Measurements from ENCODE around the gene MASP1.
"Not testable (repeated sequence)": the region's sequence is repeated elsewhere in the genome, so short reads cannot be mapped to it uniquely, and the experiment has no call there.

MASP1 gene

DNA sequence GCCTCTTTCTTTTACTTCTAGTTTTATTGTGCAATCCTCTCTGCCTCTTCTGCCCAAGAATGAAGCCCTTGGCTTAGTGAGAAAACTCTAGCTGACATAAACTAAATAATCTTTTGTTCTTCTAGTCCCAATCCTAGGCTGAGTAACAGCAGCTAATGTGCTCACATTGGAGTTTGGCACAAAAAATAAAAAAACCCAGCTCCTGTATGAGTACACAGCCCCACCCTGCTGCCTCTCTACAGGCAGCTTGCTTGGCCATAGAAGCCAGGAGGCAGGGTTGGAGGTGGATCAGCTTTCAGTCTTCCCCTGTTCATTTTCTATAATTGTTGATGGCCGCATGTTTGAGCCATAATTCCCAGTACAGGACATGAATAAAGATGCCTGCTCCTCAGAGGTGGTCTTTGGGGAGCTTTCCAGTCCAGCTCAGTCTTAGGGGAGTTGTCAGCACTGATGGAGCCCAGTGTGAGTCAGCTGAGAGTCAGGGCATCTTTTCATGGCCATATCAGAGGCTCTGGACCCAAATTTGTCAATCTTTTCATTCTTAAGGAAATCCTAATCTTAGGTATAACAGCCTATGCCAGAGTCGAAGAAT, 47.5 kb downstream of the MASP1 start:
- TF ChIP-seq, protein P1, sequence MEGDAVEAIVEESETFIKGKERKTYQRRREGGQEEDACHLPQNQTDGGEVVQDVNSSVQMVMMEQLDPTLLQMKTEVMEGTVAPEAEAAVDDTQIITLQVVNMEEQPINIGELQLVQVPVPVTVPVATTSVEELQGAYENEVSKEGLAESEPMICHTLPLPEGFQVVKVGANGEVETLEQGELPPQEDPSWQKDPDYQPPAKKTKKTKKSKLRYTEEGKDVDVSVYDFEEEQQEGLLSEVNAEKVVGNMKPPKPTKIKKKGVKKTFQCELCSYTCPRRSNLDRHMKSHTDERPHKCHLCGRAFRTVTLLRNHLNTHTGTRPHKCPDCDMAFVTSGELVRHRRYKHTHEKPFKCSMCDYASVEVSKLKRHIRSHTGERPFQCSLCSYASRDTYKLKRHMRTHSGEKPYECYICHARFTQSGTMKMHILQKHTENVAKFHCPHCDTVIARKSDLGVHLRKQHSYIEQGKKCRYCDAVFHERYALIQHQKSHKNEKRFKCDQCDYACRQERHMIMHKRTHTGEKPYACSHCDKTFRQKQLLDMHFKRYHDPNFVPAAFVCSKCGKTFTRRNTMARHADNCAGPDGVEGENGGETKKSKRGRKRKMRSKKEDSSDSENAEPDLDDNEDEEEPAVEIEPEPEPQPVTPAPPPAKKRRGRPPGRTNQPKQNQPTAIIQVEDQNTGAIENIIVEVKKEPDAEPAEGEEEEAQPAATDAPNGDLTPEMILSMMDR (IDR thresholded peaks at IDR 0.05; ENCODE audit: borderline replicate concordance, insufficient read depth, low read depth, low read length): no peak
- no peak overlapping the region for H3K4me3 ChIP-seq (ENCODE audit: low read depth, low read length)

DNA sequence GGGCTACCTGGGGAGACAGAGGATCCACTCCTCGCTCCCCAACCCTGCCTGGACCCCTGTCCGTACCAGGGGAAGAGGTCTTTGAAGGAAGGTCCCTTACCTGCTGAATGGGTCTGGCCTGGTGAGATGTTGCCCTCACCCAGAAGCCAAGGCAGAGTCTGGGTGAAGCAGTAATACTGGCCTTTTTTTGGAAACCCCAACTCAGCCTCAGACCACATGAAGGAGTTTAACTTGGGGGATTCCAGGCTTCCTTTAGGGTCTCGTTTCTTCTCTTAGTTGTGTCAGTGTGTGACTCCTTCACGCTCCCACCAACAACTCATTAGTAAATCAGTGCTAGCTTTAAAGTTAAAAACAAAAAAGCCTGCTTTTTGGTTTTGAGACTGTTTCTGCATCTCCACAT, 48.6 kb downstream of the MASP1 start:
- H3K4me3 ChIP-seq (ENCODE audit: low read depth, low read length): no peak overlapping the region
- TF ChIP-seq, protein P1 (IDR thresholded peaks at IDR 0.05; ENCODE audit: borderline replicate concordance, insufficient read depth, low read depth, low read length): no peak

DNA sequence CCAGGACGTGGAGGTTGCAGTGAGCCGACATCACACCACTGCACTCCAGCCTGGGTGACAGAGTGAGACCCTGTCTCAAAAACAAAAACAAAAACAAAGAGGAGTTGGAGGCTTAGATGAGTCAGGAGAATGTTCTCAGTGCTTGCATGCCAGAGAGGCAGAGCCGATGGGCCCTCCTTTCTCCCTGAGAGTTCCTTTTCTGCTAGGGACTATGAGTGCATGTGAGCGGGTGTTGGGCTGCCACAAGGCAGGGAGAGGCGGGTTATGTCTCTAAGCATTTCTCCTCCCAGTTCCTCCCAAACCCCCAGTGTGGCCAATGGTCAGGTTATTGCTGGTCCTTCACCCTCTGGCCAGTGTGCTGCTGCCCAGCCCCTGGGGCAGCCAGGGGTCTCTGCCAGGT, 49.1 kb downstream of the MASP1 start:
- TF ChIP-seq, protein P1 (IDR thresholded peaks at IDR 0.05; ENCODE audit: borderline replicate concordance, insufficient read depth, low read depth, low read length): no peak

DNA sequence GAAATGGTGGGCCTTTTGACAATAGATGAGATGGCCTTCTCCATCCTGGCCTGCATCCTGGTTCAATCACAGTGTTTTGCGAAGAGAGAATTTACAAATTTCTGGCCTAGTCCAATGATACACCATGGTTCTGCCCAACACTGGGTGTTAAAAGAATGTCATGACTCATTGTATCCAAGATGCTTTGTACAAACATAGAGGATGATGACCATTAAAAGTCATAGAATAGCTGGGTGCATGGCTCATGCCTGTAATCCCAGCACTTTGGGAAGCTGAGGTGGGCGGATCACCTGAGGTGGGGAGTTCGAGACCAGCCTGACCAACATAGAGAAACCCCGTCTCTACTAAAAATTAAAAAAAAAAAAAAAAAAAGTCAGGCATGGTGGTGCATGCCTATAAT, 52.7 kb downstream of the MASP1 start:
- not testable (repeated sequence) for H3K4me3 ChIP-seq (ENCODE audit: low read depth, low read length)

More for the DNA sequence above, 49.1 kb downstream of the MASP1 start:
- H3K4me3 ChIP-seq (ENCODE audit: low read depth, low read length): no peak overlapping the region

DNA sequence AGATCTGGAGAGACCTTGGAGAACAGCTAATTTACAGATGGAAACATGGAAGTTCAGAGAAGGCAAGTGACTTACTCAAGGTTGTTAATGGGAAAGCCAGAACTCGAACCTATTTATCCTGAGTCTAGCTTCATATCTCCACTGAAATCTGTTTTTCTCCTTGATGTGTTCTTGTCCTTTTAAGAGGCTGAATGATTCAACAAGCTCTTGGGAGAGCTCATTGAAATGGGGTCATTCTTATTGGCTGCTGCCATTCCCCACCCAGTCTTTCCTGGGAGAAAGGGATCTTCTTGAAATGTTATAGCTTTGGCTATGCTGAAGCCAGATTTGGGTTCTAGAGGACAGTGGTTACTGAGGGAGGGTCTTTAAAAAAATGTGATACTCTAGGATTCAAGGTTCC, 53.3 kb downstream of the MASP1 start:
- H3K4me3 ChIP-seq (ENCODE audit: low read depth, low read length): no peak overlapping the region
- TF ChIP-seq, protein P1 (IDR thresholded peaks at IDR 0.05; ENCODE audit: borderline replicate concordance, insufficient read depth, low read depth, low read length): no peak

DNA sequence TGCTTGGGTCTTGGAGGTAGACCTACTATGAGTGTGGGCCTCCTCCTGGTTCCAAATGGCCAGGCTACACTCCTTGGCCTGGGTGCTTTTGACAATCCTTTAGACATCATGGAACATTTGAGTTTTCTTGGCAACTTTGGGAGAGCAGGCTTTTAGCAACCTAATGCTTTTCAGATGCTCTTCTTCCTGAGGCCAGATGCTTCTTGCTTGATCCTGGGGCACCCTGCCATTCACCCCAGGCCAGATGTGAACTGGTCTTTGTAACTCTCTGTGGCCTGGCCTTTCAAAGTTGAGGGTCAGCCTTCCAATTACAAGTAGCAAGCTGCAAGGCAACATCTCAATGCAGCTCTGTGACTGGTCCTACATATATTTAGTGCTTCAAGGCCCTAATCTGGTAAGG, 53.8 kb downstream of the MASP1 start:
- TF ChIP-seq, protein P1 (IDR thresholded peaks at IDR 0.05; ENCODE audit: borderline replicate concordance, insufficient read depth, low read depth, low read length): no peak
- no peak overlapping the region for H3K4me3 ChIP-seq (ENCODE audit: low read depth, low read length)

DNA sequence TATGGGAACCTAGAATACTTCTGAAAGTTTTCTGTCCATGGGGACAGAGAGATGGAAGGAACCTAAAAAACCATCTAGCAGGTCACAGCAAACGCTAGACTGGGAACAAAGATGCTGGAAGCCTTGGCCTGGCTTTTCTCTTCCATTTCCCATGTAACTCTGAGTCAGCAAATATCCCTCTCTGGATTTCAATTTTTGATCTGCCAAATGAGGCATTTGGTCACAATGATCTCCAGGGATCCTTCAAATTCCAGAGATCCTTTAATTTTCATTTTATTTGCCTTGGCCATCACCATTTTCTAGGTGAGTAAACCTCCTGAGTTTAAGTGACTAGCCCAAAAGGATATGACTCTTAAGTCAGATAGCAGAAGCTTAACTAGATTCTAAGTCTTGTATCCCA, 54.6 kb downstream of the MASP1 start:
- TF ChIP-seq, protein P1 (IDR thresholded peaks at IDR 0.05; ENCODE audit: borderline replicate concordance, insufficient read depth, low read depth, low read length): no peak
- H3K4me3 ChIP-seq (ENCODE audit: low read depth, low read length): no peak overlapping the region

DNA sequence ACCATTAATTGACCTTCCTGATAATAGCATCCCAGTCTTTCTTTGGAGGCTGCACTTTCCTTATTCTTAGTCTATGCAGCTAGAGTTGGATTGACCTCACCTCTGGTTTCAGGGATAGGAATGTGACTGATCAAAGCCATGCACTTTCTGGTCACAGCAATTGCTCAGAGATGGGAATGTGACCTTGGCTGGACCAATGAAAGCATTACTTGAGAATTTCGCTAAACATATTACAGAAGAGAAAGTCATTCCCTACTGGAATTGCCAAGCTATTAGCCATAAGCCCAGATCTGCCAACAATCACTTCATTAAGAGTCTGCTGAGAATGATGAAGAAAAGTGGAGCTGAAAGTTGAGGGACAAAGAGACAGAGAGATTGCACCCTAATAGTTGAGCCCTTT, 61.5 kb downstream of the MASP1 start:
- TF ChIP-seq, protein P1 (IDR thresholded peaks at IDR 0.05; ENCODE audit: borderline replicate concordance, insufficient read depth, low read depth, low read length): no peak
- H3K4me3 ChIP-seq (ENCODE audit: low read depth, low read length): no peak overlapping the region

All from GM12875 (cell line).